B cell (primary cell): ENCODE data around the gene TMEM205. TPM values are rescaled to one million over a fixed set of nuclear protein-coding genes. Genes with fewer than 3 reads are reported as not detected.

Source experiments
- ATAC-seq: fragments of 200-7000 bp; cut with Tn5 transposase; one replicate; pipeline ENCODE4 v1.10.0; 2021; ENCODE audit warnings: low read depth, mild to moderate bottlenecking, moderate number of reproducible peaks, moderate library complexity
- CTCF ChIA-PET: fragments of 350-600 bp; sonication (Branson Sonifier 250); formaldehyde crosslinking; loops from one replicate; lab custom pipeline; 2021; ENCODE audit warnings: antibody characterized with exemption, inconsistent platforms; lab: Charles Lee
- POLR2A ChIA-PET: fragments of 350-600 bp; sonication (Branson Sonifier 250); formaldehyde crosslinking; loops from one replicate; lab custom pipeline; 2021; ENCODE audit warnings: antibody characterized with exemption; lab: Charles Lee
- DNase-seq: peaks from one replicate; pipeline ENCODE4 v3.0.0; 2013
- H2AFZ ChIP-seq: 2 replicates; pipeline ENCODE4 v1.6.1; 2012; ENCODE audit warnings: mild to moderate bottlenecking, low read depth, low read length; ENCODE audit not compliant: insufficient read depth, poor library complexity, severe bottlenecking
- H3K27ac ChIP-seq, 2 donors: 1 replicate in 1 of 2; 2 replicates in 1 of 2; pipeline ENCODE4 v1.5.1; 2012 to 2013; ENCODE audit warnings: low read length in 2 of 2, mild to moderate bottlenecking in 2 of 2, moderate library complexity in 1 of 2
- H3K27me3 ChIP-seq, 4 experiments: fragments of 200-600 bp in 1 of 4; sonication (generic) in 1 of 4; replicated peaks in 1 of 4; 1 replicate in 2 of 4; 2 replicates in 2 of 4; pipeline versions ENCODE4 v1.6.1 to v1.7.0; 2013 to 2016; ENCODE audit warnings: low read length in 3 of 4, mild to moderate bottlenecking in 2 of 4, mixed read lengths in 1 of 4, moderate library complexity in 1 of 4; ENCODE audit not compliant: insufficient read depth in 4 of 4, control insufficient read depth in 3 of 4; ENCODE audit errors: control extremely low read depth in 1 of 4
- H3K36me3 ChIP-seq, 2 experiments: replicated peaks in 1 of 2; 1 replicate in 1 of 2; 2 replicates in 1 of 2; pipeline versions ENCODE4 v1.6.1 to v1.7.1; 2013; ENCODE audit warnings: low read length in 1 of 2; ENCODE audit not compliant: insufficient read depth in 2 of 2, control insufficient read depth in 1 of 2; ENCODE audit errors: control extremely low read depth in 1 of 2, extremely low read depth in 1 of 2
- H3K4me1 ChIP-seq, 2 donors: fragments of 200-600 bp in 1 of 2; sonication (generic) in 1 of 2; 1 replicate in 1 of 2; 2 replicates in 1 of 2; pipeline versions ENCODE4 v1.5.1 to v1.6.1; 2013 to 2017; ENCODE audit warnings: low read length in 2 of 2; ENCODE audit not compliant: control insufficient read depth in 2 of 2, insufficient read depth in 2 of 2
- H3K4me2 ChIP-seq: replicated peaks from 2 replicates; pipeline ENCODE3; 2012; ENCODE audit warnings: mild to moderate bottlenecking, low read depth, low read length; ENCODE audit not compliant: poor library complexity, severe bottlenecking
- H3K4me3 ChIP-seq, 5 experiments: fragments of 200-600 bp in 1 of 5; sonication (generic) in 1 of 5; 1 replicate in 3 of 5; 2 replicates in 2 of 5; pipeline versions ENCODE4 v1.5.1 to v1.7.0; 2011 to 2016; ENCODE audit warnings: low read length in 4 of 5, mild to moderate bottlenecking in 4 of 5, low read depth in 2 of 5, control low read depth in 1 of 5, moderate library complexity in 1 of 5; ENCODE audit not compliant: insufficient read depth in 1 of 5; ENCODE audit errors: control extremely low read depth in 1 of 5, extremely low read depth in 1 of 5
- H3K79me2 ChIP-seq: fragments of 200-600 bp; sonication (generic); one replicate; pipeline ENCODE4 v1.6.0; 2016; ENCODE audit warnings: low read length; ENCODE audit not compliant: control insufficient read depth, insufficient read depth
- H3K9ac ChIP-seq: fragments of 200-600 bp; sonication (generic); 2 replicates; pipeline ENCODE4 v1.6.1; 2017; ENCODE audit warnings: mild to moderate bottlenecking, low read length, moderate library complexity
- H3K9me3 ChIP-seq, 3 donors: one replicate each; pipeline versions ENCODE4 v1.6.1 to v1.7.1; 2013; ENCODE audit warnings: low read length in 2 of 3; ENCODE audit not compliant: control insufficient read depth in 2 of 3, insufficient read depth in 1 of 3; ENCODE audit errors: control extremely low read depth in 1 of 3
- H4K20me1 ChIP-seq: 2 replicates; pipeline ENCODE4 v1.6.0; 2012; ENCODE audit warnings: mild to moderate bottlenecking, low read length; ENCODE audit not compliant: insufficient read depth, control insufficient read depth, poor library complexity, severe bottlenecking
- H3K27ac Mint-ChIP-seq: one replicate; pipeline ENCODE4 v1.8.0; 2021; ENCODE audit warnings: mixed read lengths
- H3K27me3 Mint-ChIP-seq: one replicate; pipeline ENCODE4 v1.8.0; 2021; ENCODE audit warnings: mixed read lengths
- H3K4me1 Mint-ChIP-seq: one replicate; pipeline ENCODE4 v1.8.0; 2021; ENCODE audit warnings: mixed read lengths
- H3K4me3 Mint-ChIP-seq: one replicate; pipeline ENCODE4 v1.8.0; 2021; ENCODE audit warnings: mixed read lengths
- H3K9me3 Mint-ChIP-seq: one replicate; pipeline ENCODE4 v1.8.0; 2022; ENCODE audit warnings: mixed read lengths; ENCODE audit not compliant: insufficient read depth
- CTCF ChIP-seq: fragments of 200-600 bp; IDR thresholded peaks from one replicate; pipeline ENCODE4 v1.8.0; 2022; ENCODE audit warnings: antibody characterized with exemption, mild to moderate bottlenecking
- EZH2 ChIP-seq: IDR thresholded peaks from 2 replicates; pipeline ENCODE4 v1.6.1; 2012; ENCODE audit warnings: borderline replicate concordance, low read depth, mild to moderate bottlenecking, moderate library complexity, low read length; ENCODE audit not compliant: insufficient read depth, poor library complexity, severe bottlenecking
- WGBS: methylation state at CpG from one replicate; pipeline ENCODE4 v1.1.5; 2013; ENCODE audit warnings: missing lambda C conversion rate; ENCODE audit not compliant: insufficient coverage; 5-methylcytosine and 5-hydroxymethylcytosine counted together
- intact Hi-C: fragments of 100-400 bp; cut with micrococcal nuclease; formaldehyde crosslinking; loops from one replicate; pipeline ENCODE4 v1.10.0; 2022
- polyA plus RNA-seq: library from polyadenylated mRNA; depleted of rRNA; stranded (reverse); fragments of >200 nt; gene quantifications from 2 replicates; pipeline ENCODE4 v1.2.3, GENCODE V29; 2012
- total RNA-seq, 2 donors: library from RNA; stranded (reverse); fragments of 120-200 nt in 1 of 2; gene quantifications; 1 replicate in 1 of 2; 2 replicates in 1 of 2; pipeline versions ENCODE4 v1.2.3 to v1.2.4, GENCODE V29; 2013 to 2022

Gene TMEM205
- total and polyA plus RNA-seq, 2 donors (not counting 1 experiment from before 2014, with no cell fraction given), result 48.5 to 152 TPM

- Mint-ChIP-seq H3K27ac (no peak within 1 kb of the TSS), H3K4me1 (peaks cover 8% of the 10 kb centered on the region), H3K4me3 (no peak within 1 kb of the TSS), H3K9me3 (no peaks in the 10 kb centered on the region), H3K27me3 (peaks cover 25% of the 10 kb centered on the region)
- ChIA-PET CTCF (interaction anchor here (1.0 to 2.4 kb wide), 4 partner anchors 29 to 190 kb away, joined by 3 to 10 read pairs (median 4); no protein-coding TSS in a partner anchor), POLR2A (no interaction called here)
- DNase-seq, result no peak
- no peak for ATAC-seq
- no peak within 1 kb of the TSS for H3K4me2 ChIP-seq
- H3K27ac ChIP-seq, result no peak within 1 kb of the TSS
- H3K9ac ChIP-seq, result no peak within 1 kb of the TSS
- TF ChIP-seq EZH2 (no peak), CTCF (no peak)
- H2AFZ ChIP-seq, result no peak within 1 kb of the TSS
- H3K9me3 ChIP-seq, result no peaks in the 10 kb centered on the region
- no peaks in the 10 kb centered on the region for H3K79me2 ChIP-seq
- H3K4me3 ChIP-seq, result no peak within 1 kb of the TSS
- WGBS, result 98% methylated on average over 7 of the region's 8 CpGs
- peaks cover 0 to 10% of the 10 kb centered on the region in 2 donors for H3K4me1 ChIP-seq
- H3K36me3 ChIP-seq, result no peaks in the 10 kb centered on the region
- H4K20me1 ChIP-seq, result no peaks in the 10 kb centered on the region
- intact Hi-C loops, result loop anchor here (2.0 kb wide), 1 partner anchor 85 kb away; no protein-coding TSS in a partner anchor
- peaks cover 0 to 14% (median 0%) of the 10 kb centered on the region in 4 experiments for H3K27me3 ChIP-seq
Measured at GRCh38 chr19:11295665-11296245, 50.3 kb downstream of the TMEM205 start, which contains the start of gene TSPAN16. TSS of gene TSPAN16 (plus strand) at chr19:11296160. CDS start at chr19:11296298, 138 bp downstream.

DNA sequence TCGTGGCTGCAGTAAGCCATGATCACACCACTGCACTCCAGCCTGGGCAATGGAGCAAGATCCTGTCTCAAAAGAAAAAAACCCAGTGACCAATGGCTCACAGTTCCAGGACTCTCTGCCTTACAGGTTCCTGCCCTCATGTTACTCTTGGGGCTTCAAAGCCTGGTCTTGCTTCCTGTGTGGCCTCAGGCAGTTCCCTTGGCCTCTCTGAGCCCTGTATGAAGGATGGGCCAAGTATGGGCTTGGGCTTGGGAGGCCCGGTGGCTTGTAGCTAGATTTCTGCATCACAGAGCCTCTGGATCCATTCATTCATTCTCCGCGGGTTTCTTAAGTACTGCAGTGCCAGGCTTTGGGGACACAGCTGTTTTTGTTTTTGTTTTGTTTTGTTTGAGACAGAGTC, 50.9 kb downstream of the TMEM205 start:
- peaks cover 8% of the 10 kb centered on the region for H3K4me1 Mint-ChIP-seq
- ChIA-PET CTCF (interaction anchor here (1.0 to 2.4 kb wide), 4 partner anchors 29 to 190 kb away, joined by 3 to 10 read pairs (median 4); no protein-coding TSS in a partner anchor), POLR2A (no interaction called here)
- peaks cover 20% of the 10 kb centered on the region for H3K27me3 Mint-ChIP-seq
- H3K27ac Mint-ChIP-seq, result no peak overlapping the region
- intact Hi-C loops, result loop anchor here (2.0 kb wide), 1 partner anchor 86 kb away; no protein-coding TSS in a partner anchor
- Histone ChIP-seq H3K9ac (no peak overlapping the region), H3K27me3 (peaks cover 0 to 14% (median 0%) of the 10 kb centered on the region in 4 experiments), H3K4me2 (no peak overlapping the region), H3K9me3 (no peaks in the 10 kb centered on the region), H2AFZ (no peak overlapping the region), H3K27ac (no peak overlapping the region), H3K79me2 (no peaks in the 10 kb centered on the region), H3K36me3 (no peaks in the 10 kb centered on the region), H3K4me1 (peaks cover 0 to 10% of the 10 kb centered on the region in 2 donors), H4K20me1 (no peaks in the 10 kb centered on the region), H3K4me3 (no peak overlapping the region)
- no peak overlapping the region for H3K4me3 Mint-ChIP-seq
- no peaks in the 10 kb centered on the region for H3K9me3 Mint-ChIP-seq
- DNase-seq (no peak), ATAC-seq (no peak)
- WGBS, result 77% methylated on average over 4 of the region's 4 CpGs
- TF ChIP-seq EZH2 (no peak), CTCF (no peak)
